ENCODE data around the gene FXYD6. TPM values are rescaled to one million over a fixed set of nuclear protein-coding genes. Genes with fewer than 3 reads are reported as not detected.

FXYD6 gene
- total RNA-seq, 1 donor, result not detected

DNA sequence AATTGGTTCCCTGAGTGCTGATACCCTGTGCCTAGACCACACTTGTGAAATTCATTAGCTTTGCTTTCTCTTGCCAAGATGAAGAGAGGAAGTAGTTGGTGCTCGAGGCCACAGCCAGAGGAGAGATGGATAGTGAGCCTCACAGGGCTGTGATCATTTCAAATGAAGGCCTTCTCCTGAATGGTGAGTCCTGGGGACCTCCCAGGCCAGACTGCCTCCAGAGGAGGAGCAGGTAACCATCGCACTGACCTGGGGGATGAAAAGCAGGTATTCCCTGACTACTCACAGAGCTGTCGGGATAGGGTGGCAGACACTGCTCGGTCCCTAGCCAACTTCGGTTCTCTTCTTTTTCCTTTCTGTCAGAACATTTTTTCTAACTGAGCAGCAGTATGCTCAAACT lies 4.8 kb upstream of the FXYD6 start:
- TF ChIP-seq, protein P1, sequence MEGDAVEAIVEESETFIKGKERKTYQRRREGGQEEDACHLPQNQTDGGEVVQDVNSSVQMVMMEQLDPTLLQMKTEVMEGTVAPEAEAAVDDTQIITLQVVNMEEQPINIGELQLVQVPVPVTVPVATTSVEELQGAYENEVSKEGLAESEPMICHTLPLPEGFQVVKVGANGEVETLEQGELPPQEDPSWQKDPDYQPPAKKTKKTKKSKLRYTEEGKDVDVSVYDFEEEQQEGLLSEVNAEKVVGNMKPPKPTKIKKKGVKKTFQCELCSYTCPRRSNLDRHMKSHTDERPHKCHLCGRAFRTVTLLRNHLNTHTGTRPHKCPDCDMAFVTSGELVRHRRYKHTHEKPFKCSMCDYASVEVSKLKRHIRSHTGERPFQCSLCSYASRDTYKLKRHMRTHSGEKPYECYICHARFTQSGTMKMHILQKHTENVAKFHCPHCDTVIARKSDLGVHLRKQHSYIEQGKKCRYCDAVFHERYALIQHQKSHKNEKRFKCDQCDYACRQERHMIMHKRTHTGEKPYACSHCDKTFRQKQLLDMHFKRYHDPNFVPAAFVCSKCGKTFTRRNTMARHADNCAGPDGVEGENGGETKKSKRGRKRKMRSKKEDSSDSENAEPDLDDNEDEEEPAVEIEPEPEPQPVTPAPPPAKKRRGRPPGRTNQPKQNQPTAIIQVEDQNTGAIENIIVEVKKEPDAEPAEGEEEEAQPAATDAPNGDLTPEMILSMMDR (IDR thresholded peaks at IDR 0.05; ENCODE audit: insufficient read depth, low read depth, low read length), result no peak
- no peak overlapping the region for H3K4me3 ChIP-seq (ENCODE audit: low read depth, low read length)
- no peak for DNase-seq (ENCODE audit: low read depth)

- DNase-seq (ENCODE audit: low read depth), result no peak
- TF ChIP-seq, protein P1 (IDR thresholded peaks at IDR 0.05; ENCODE audit: insufficient read depth, low read depth, low read length), result no peak
- H3K4me3 ChIP-seq (ENCODE audit: low read depth, low read length), result no peak overlapping the region
These were observed 3.3 kb upstream of the FXYD6 start for GRCh38 chr11:117879516-117880480.

GRCh38 chr11:117878939-117879475 lies 2.5 kb upstream of the FXYD6 start:
- TF ChIP-seq, protein P1 (IDR thresholded peaks at IDR 0.05; ENCODE audit: insufficient read depth, low read depth, low read length), result no peak
- DNase-seq (ENCODE audit: low read depth), result no peak
- H3K4me3 ChIP-seq (ENCODE audit: low read depth, low read length), result no peak overlapping the region

- TF ChIP-seq, protein P1 (IDR thresholded peaks at IDR 0.05; ENCODE audit: insufficient read depth, low read depth, low read length), result no peak
- no peak for DNase-seq (ENCODE audit: low read depth)
- H3K4me3 ChIP-seq (ENCODE audit: low read depth, low read length), result no peak overlapping the region
These were observed 2.0 kb upstream of the FXYD6 start for GRCh38 chr11:117878314-117878938.

GRCh38 chr11:117877120-117877784 lies 794 bp upstream of the FXYD6 start:
- DNase-seq (ENCODE audit: low read depth), result no peak
- H3K4me3 ChIP-seq (ENCODE audit: low read depth, low read length), result no peak overlapping the region
- TF ChIP-seq, protein P1 (IDR thresholded peaks at IDR 0.05; ENCODE audit: insufficient read depth, low read depth, low read length), result no peak

- H3K4me3 ChIP-seq (ENCODE audit: low read depth, low read length), result no peak overlapping the region
- DNase-seq (ENCODE audit: low read depth), result no peak
- TF ChIP-seq, protein P1 (IDR thresholded peaks at IDR 0.05; ENCODE audit: insufficient read depth, low read depth, low read length), result no peak
These were observed 458 bp downstream of the FXYD6 start for GRCh38 chr11:117876059-117876340.
